SK-N-MC (cell line): Measurements from ENCODE around the gene KLHL29.

Experiments
- EZH2 ChIP-seq: fragments of 200-600 bp; sonication (generic); IDR thresholded peaks from one replicate; pipeline ENCODE4 v1.6.1; 2017; ENCODE audit warnings: antibody characterized with exemption
- FOXP2 ChIP-seq: optimal IDR thresholded peaks from 2 replicates; pipeline ENCODE3; 2011; ENCODE audit warnings: mild to moderate bottlenecking, moderate library complexity; ENCODE audit not compliant: insufficient read depth; ENCODE audit errors: extremely low read length, control extremely low read depth
- POLR2AphosphoS5 ChIP-seq: IDR thresholded peaks from 2 replicates; pipeline ENCODE4 v1.6.1; 2012; ENCODE audit warnings: mild to moderate bottlenecking, low read depth, low read length, borderline replicate concordance

- TF ChIP-seq POLR2AphosphoS5, result no peak
- TF ChIP-seq EZH2, result no peak
- TF ChIP-seq FOXP2, result no peak
These were observed 282.0 kb downstream of the KLHL29 start for GRCh38 chr2:23666980-23667357.
